HG03039 (cell line): ENCODE results near the gene PSMA2.

Experiments
- ATAC-seq: cut with Tn5 transposase; IDR thresholded peaks from one replicate; pipeline ENCODE4 v1.9.1; 2021; ENCODE audit warnings: mild to moderate bottlenecking, moderate library complexity; ENCODE audit not compliant: unreplicated experiment

PSMA2 gene

GRCh38 chr7:42940985-42941847 is 9.2 kb upstream of the PSMA2 start:
- ATAC-seq, result no peak

- ATAC-seq, result no peak
Observed at GRCh38 chr7:42939457-42940240, 7.7 kb upstream of the PSMA2 start.

GRCh38 chr7:42935861-42936260 is 3.9 kb upstream of the PSMA2 start:
- ATAC-seq, result no peak

- ATAC-seq, result no peak
Observed at GRCh38 chr7:42934291-42934690, 2.3 kb upstream of the PSMA2 start.

- no peak for ATAC-seq
Observed at GRCh38 chr7:42932811-42933591, 1.0 kb upstream of the PSMA2 start.

GRCh38 chr7:42931447-42931833 is 534 bp downstream of the PSMA2 start:
- ATAC-seq, result no peak

- ATAC-seq, result no peak
Observed at GRCh38 chr7:42930889-42931288, 1.1 kb downstream of the PSMA2 start.

GRCh38 chr7:42929449-42929848 is 2.5 kb downstream of the PSMA2 start:
- ATAC-seq, result no peak

- no peak for ATAC-seq
Observed at GRCh38 chr7:42928754-42929153, 3.2 kb downstream of the PSMA2 start.

- no peak for ATAC-seq
Observed at GRCh38 chr7:42926204-42926603, 5.8 kb downstream of the PSMA2 start.

GRCh38 chr7:42925630-42926029 is 6.3 kb downstream of the PSMA2 start:
- ATAC-seq, result no peak

- no peak for ATAC-seq
Observed at GRCh38 chr7:42924223-42924838, 7.6 kb downstream of the PSMA2 start.

- ATAC-seq, result no peak
Observed at GRCh38 chr7:42922017-42922753, 9.8 kb downstream of the PSMA2 start.

- no peak for ATAC-seq
Observed at GRCh38 chr7:42915356-42915755, 16.6 kb downstream of the PSMA2 start.

GRCh38 chr7:42914421-42915045 is 17.4 kb downstream of the PSMA2 start:
- ATAC-seq, result no peak

- no peak for ATAC-seq
Observed at GRCh38 chr7:42914009-42914408, 18.0 kb downstream of the PSMA2 start.

GRCh38 chr7:42913591-42913990 is 18.4 kb downstream of the PSMA2 start:
- no peak for ATAC-seq

GRCh38 chr7:42911454-42912447 is 20.2 kb downstream of the PSMA2 start, which contains the start of gene C7orf25:
Gene C7orf25 (minus strand): TSS chr7:42912070. CDS start chr7:42910900, 1,170 bp downstream.
- peak; percentile 93 for ATAC-seq
